GM18519 (cell line): ENCODE data around the gene SOWAHB.

Experiments used
- ATAC-seq: cut with Tn5 transposase; IDR thresholded peaks from one replicate; pipeline ENCODE4 v1.9.1; 2021; ENCODE audit warnings: mild to moderate bottlenecking, moderate library complexity; ENCODE audit not compliant: unreplicated experiment, low FRiP score

Gene SOWAHB

GRCh38 chr4:76897536-76898384, at the start of gene SOWAHB:
Gene SOWAHB, minus strand, starts transcription at chr4:76898144. Its CDS starts 295 bp downstream, at chr4:76897849.
- no peak for ATAC-seq

GRCh38 chr4:76947369-76947768, 49.4 kb upstream of the SOWAHB start:
- no peak for ATAC-seq

GRCh38 chr4:76943790-76944189, 45.8 kb upstream of the SOWAHB start:
- no peak for ATAC-seq

GRCh38 chr4:76943129-76943620, 45.2 kb upstream of the SOWAHB start:
- no peak for ATAC-seq

GRCh38 chr4:76939184-76939583, 41.2 kb upstream of the SOWAHB start:
- ATAC-seq = no peak

- no peak for ATAC-seq
Observed at GRCh38 chr4:76931576-76932276, 33.8 kb upstream of the SOWAHB start.

- no peak for ATAC-seq
Observed at GRCh38 chr4:76931087-76931486, 33.1 kb upstream of the SOWAHB start.

- ATAC-seq = no peak
Observed at GRCh38 chr4:76930685-76931084, 32.7 kb upstream of the SOWAHB start.

- no peak for ATAC-seq
Observed at GRCh38 chr4:76926841-76927240, 28.9 kb upstream of the SOWAHB start.

- ATAC-seq = no peak
Observed at GRCh38 chr4:76923619-76924357, 25.8 kb upstream of the SOWAHB start.

GRCh38 chr4:76920715-76921114, 22.8 kb upstream of the SOWAHB start:
- ATAC-seq = no peak

GRCh38 chr4:76909711-76910110, 11.8 kb upstream of the SOWAHB start:
- no peak for ATAC-seq

- no peak for ATAC-seq
Observed at GRCh38 chr4:76905521-76905920, 7.6 kb upstream of the SOWAHB start.

- ATAC-seq = no peak
Observed at GRCh38 chr4:76904646-76905190, 6.8 kb upstream of the SOWAHB start.

GRCh38 chr4:76902233-76902890, 4.4 kb upstream of the SOWAHB start:
- ATAC-seq = no peak

GRCh38 chr4:76898949-76899645, 1.2 kb upstream of the SOWAHB start:
- ATAC-seq = no peak

GRCh38 chr4:76898385-76898692, 395 bp upstream of the SOWAHB start:
- no peak for ATAC-seq

- no peak for ATAC-seq
Observed at GRCh38 chr4:76896614-76897535, 1.1 kb downstream of the SOWAHB start.

- no peak for ATAC-seq
Observed at GRCh38 chr4:76896048-76896447, 1.9 kb downstream of the SOWAHB start.
